ENCODE data around the gene PABPN1L.

DNA sequence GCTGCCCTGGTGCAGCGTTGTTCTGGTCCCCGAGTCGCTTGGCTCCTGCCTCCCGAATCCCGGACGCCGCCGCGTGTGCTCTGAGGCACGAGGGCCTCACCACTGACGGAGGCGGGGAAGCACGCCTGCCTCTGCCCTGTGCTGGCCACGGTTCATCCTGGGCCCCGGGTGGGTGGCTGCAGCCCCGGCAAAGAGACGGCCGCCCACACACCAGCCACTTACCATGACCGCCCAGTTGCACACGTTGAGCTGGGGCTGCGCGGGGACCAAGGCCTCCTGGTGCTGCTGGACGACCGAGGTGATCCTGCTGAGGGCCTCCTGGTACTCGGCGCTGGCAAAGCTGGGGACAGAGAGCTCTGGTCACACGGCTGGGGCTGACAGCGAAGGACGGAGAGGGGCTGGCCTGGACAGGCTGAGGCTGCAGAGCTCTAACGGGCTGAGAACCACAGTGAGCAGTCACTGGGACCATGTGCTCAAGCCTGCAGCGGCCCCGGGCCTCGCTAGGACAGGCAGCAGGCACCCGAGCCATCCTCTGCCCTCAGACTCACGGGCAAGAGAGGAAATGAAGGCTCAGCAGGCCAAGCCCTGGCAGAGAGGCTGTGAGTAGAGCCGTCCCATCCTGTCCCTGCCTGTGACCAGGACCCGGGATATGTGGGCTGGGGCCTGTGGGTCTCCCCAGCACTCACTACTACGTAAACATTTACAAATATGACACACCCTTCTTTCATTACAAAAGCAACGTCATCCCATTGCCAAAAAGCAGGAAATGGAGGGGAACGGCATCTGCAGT, 48.5 kb downstream of the PABPN1L start:
- TF ChIP-seq, protein P1, sequence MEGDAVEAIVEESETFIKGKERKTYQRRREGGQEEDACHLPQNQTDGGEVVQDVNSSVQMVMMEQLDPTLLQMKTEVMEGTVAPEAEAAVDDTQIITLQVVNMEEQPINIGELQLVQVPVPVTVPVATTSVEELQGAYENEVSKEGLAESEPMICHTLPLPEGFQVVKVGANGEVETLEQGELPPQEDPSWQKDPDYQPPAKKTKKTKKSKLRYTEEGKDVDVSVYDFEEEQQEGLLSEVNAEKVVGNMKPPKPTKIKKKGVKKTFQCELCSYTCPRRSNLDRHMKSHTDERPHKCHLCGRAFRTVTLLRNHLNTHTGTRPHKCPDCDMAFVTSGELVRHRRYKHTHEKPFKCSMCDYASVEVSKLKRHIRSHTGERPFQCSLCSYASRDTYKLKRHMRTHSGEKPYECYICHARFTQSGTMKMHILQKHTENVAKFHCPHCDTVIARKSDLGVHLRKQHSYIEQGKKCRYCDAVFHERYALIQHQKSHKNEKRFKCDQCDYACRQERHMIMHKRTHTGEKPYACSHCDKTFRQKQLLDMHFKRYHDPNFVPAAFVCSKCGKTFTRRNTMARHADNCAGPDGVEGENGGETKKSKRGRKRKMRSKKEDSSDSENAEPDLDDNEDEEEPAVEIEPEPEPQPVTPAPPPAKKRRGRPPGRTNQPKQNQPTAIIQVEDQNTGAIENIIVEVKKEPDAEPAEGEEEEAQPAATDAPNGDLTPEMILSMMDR (conservative IDR thresholded peaks at IDR 0.05): no peak
- TF ChIP-seq ZFX (IDR thresholded peaks at IDR 0.05): no peak

Data from C4-2B (cell line).